Ovary (tissue), 3 donors: ENCODE data around the gene MPIG6B.

Experiments used
- CTCF ChIP-seq, 3 donors: fragments of 450-650 bp in 2 of 3; fragments of 200-600 bp in 1 of 3; IDR thresholded peaks; one replicate each; pipeline versions ENCODE4 v1.5.1 to v1.8.0; 2016 to 2022; ENCODE audit warnings: antibody characterized with exemption in 3 of 3, mild to moderate bottlenecking in 1 of 3
- EP300 ChIP-seq: sonication (generic); formaldehyde crosslinking; IDR thresholded peaks from one replicate; pipeline ENCODE4 v1.6.1; 2017; ENCODE audit warnings: antibody characterized with exemption
- POLR2A ChIP-seq: fragments of 450-650 bp; IDR thresholded peaks from one replicate; pipeline ENCODE4 v1.6.1; 2017; ENCODE audit warnings: antibody characterized with exemption, mild to moderate bottlenecking, moderate library complexity
- donor health status: DM: no; HTN: no; CAD: no.

- TF ChIP-seq CTCF (IDR thresholded peaks at IDR 0.05) (no peak), POLR2A (no peak), EP300 (no peak)
These were observed 963 bp downstream of the MPIG6B start for GRCh38 chr6:31723980-31724691.
